ENCODE measurements around the gene DHX15.

GRCh38 chr4:24515698-24516097 lies 68.7 kb downstream of the DHX15 start:
- TF ChIP-seq, protein P1, sequence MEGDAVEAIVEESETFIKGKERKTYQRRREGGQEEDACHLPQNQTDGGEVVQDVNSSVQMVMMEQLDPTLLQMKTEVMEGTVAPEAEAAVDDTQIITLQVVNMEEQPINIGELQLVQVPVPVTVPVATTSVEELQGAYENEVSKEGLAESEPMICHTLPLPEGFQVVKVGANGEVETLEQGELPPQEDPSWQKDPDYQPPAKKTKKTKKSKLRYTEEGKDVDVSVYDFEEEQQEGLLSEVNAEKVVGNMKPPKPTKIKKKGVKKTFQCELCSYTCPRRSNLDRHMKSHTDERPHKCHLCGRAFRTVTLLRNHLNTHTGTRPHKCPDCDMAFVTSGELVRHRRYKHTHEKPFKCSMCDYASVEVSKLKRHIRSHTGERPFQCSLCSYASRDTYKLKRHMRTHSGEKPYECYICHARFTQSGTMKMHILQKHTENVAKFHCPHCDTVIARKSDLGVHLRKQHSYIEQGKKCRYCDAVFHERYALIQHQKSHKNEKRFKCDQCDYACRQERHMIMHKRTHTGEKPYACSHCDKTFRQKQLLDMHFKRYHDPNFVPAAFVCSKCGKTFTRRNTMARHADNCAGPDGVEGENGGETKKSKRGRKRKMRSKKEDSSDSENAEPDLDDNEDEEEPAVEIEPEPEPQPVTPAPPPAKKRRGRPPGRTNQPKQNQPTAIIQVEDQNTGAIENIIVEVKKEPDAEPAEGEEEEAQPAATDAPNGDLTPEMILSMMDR (IDR thresholded peaks at IDR 0.05): no peak
- TF ChIP-seq POLR2A (IDR thresholded peaks at IDR 0.05): no peak
